Right atrium auricular region (tissue), 2 donors: ENCODE results near the gene RGL1. TPM values are rescaled to one million over a fixed set of nuclear protein-coding genes. Genes with fewer than 3 reads are reported as not detected.
"Not testable (repeated sequence)": the region's sequence is repeated elsewhere in the genome, so short reads cannot be mapped to it uniquely, and the experiment has no call there.

Experiments used
- DNase-seq: peaks from one replicate; pipeline ENCODE4 v3.0.0-alpha.2; 2019; ENCODE audit warnings: low spot score
- H3K27ac ChIP-seq, 2 donors: fragments of 200-600 bp; sonication (generic); 1 replicate in 1 of 2; 2 replicates in 1 of 2; pipeline ENCODE4 v1.5.1; 2016 to 2019
- H3K27me3 ChIP-seq, 2 donors: fragments of 200-600 bp; sonication (generic); one replicate each; pipeline versions ENCODE4 v1.5.1 to v1.6.0; 2017 to 2019
- H3K36me3 ChIP-seq: fragments of 200-600 bp; sonication (generic); one replicate; pipeline ENCODE4 v1.5.1; 2016
- H3K4me1 ChIP-seq, 2 donors: fragments of 200-600 bp; sonication (generic); one replicate each; pipeline versions ENCODE4 v1.5.1 to v1.6.0; 2017 to 2019
- H3K4me3 ChIP-seq, 2 donors: fragments of 200-600 bp; sonication (generic); 1 replicate in 1 of 2; 2 replicates in 1 of 2; pipeline ENCODE4 v1.5.1; 2017 to 2019; ENCODE audit warnings: mild to moderate bottlenecking in 1 of 2, moderate library complexity in 1 of 2
- H3K9me3 ChIP-seq, 2 donors: fragments of 200-600 bp; sonication (generic); one replicate each; pipeline ENCODE4 v1.5.1; 2019
- total RNA-seq, 2 donors: library from RNA; depleted of rRNA; stranded (reverse); fragments of >200 nt; gene quantifications; one replicate each; pipeline ENCODE4 v1.1.0, GENCODE V29; 2016
- TF ChIP-seq, protein P1 (sequence below), 2 donors: fragments of 200-600 bp; sonication (generic); IDR thresholded peaks; one replicate each; pipeline ENCODE4 v1.5.1; 2019; ENCODE audit warnings: antibody characterized with exemption in 2 of 2

Gene RGL1
- total RNA-seq, 2 donors from 2014 or later = 14.9 to 22.7 TPM

DNA sequence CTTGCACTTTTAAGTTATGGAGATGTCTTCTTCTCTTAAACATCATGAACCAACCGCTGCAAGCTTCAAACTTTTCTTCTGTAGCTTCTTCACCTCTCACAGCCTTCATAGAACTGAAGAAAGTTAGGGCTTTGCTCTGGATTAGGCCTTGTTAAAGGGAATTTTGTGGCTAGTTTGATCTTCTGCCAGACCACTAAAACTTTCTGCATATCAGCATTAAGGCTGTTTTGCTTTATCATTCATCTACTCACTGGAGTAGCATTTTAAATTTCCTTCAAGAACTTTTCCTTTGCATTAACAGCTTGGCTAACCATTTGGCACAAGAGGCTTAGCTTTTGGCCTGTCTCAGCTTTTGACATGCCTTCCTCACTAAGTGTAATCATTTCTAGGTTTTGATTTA, 43.0 kb upstream of the RGL1 start:
- H3K4me3 ChIP-seq = no peak overlapping the region
- DNase-seq = no peak
- peaks cover 0 to 4% of the 10 kb centered on the region in 2 donors for H3K9me3 ChIP-seq
- no peaks in the 10 kb centered on the region for H3K4me1 ChIP-seq
- no peaks in the 10 kb centered on the region for H3K27me3 ChIP-seq
- H3K36me3 ChIP-seq = no peaks in the 10 kb centered on the region
- no peak overlapping the region for H3K27ac ChIP-seq
- TF ChIP-seq, protein P1, sequence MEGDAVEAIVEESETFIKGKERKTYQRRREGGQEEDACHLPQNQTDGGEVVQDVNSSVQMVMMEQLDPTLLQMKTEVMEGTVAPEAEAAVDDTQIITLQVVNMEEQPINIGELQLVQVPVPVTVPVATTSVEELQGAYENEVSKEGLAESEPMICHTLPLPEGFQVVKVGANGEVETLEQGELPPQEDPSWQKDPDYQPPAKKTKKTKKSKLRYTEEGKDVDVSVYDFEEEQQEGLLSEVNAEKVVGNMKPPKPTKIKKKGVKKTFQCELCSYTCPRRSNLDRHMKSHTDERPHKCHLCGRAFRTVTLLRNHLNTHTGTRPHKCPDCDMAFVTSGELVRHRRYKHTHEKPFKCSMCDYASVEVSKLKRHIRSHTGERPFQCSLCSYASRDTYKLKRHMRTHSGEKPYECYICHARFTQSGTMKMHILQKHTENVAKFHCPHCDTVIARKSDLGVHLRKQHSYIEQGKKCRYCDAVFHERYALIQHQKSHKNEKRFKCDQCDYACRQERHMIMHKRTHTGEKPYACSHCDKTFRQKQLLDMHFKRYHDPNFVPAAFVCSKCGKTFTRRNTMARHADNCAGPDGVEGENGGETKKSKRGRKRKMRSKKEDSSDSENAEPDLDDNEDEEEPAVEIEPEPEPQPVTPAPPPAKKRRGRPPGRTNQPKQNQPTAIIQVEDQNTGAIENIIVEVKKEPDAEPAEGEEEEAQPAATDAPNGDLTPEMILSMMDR (IDR thresholded peaks at IDR 0.05) = no peak

DNA sequence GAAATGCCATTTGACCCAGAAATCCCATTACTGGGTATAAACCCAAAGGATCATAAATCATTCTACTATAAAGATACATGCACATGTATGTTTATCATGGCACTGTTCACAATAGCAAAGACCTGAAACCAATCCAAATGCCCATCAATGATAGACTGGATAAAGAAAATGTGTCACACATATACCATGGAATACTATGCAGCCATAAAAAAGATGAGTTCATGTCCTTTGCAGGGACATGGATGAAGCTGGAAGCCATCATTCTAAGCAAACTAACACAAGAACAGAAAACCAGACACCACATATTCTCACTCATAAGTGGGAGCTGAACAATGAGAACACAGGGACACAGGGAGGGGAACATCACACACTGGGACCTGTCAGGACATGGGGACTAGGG, 42.1 kb upstream of the RGL1 start:
- H3K27me3 ChIP-seq, H3K9me3 ChIP-seq, H3K27ac ChIP-seq, DNase-seq, H3K4me1 ChIP-seq, H3K36me3 ChIP-seq, H3K4me3 ChIP-seq: not testable (repeated sequence)

DNA sequence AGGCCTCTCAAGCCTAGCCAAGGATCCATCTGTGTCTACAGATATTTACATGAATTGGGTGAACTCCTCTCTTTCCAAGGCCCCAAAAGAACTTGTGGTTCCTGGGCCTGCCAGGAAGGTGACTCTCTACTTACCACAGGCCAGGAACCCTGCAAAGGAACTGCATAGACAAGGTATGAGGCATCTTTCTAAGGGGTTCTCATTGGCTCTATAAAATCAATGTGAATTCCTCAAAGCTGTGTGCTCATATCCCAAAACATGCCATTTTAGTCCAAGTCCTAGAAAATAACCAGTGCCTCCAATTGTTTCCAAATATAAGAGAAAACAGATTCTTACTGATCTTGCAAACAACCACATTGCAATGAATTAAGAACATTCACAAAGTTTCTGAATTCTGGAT, 39.9 kb upstream of the RGL1 start:
- H3K27me3 ChIP-seq = no peaks in the 10 kb centered on the region

DNA sequence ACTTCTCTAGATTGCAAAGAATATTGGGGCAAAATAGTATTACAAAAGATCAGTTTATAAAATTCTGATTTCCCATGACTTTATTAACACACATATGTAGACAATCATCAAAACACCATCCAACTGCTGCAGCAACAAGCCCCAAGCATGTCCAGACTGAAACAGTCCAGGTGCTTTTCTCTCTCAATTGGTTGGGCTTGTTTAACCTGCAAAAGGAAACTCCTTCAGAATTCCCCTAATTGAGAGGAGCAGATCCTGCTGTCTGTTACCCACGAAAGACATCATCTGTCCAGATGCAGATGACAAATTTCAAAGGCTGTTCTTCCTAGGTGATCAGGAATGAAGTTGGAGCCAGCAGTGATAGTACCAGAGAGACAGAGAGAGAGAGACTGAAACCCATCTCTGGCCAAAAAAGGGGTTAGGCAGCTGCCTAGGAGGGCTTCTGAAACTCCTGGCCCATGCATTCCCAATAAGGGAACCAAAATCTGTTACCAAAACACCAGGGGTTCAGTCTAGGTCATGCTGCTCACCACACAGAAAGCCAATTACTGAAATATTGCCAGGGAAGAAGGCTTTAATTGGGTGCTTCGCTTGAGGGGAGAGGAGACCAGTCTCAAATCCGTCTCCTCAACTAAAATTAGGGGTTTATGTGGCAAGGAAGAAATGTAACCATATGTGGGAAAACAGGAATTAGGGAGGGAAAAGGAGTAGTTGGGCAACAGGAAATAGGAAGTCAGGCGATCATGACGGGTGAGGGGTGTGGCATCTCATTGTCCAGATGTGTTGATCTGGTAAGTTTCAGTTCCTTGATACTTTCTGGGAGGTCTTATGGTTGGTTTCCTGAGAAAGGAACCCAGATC, 34.7 kb upstream of the RGL1 start:
- Histone ChIP-seq H3K36me3 (no peaks in the 10 kb centered on the region), H3K4me3 (no peak overlapping the region), H3K4me1 (no peaks in the 10 kb centered on the region), H3K9me3 (peaks cover 0 to 6% of the 10 kb centered on the region in 2 donors), H3K27ac (no peak overlapping the region), H3K27me3 (no peaks in the 10 kb centered on the region)
- TF ChIP-seq, protein P1 (IDR thresholded peaks at IDR 0.05) = no peak
- DNase-seq = no peak

More for the DNA sequence above, 39.9 kb upstream of the RGL1 start:
- TF ChIP-seq, protein P1 (IDR thresholded peaks at IDR 0.05) = no peak
- Histone ChIP-seq H3K9me3 (peaks cover 0 to 5% of the 10 kb centered on the region in 2 donors), H3K4me1 (no peaks in the 10 kb centered on the region), H3K4me3 (no peak overlapping the region), H3K27ac (no peak overlapping the region), H3K36me3 (no peaks in the 10 kb centered on the region)
- DNase-seq = no peak

DNA sequence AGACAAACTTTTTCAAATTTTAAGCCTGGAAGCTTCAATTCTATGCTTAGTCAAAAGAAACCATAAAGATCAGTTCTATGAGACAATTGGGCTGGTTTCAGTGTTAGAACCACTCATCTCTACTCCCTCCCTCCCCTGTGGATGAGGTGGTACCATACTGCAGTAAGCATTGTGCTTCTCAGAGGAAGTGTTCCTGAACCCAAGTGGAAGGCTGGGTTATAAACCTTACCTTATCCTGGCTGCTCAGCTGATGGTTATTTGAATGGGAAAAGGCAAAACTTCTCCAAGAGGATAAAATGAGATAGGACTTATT, 34.1 kb upstream of the RGL1 start:
- Histone ChIP-seq H3K36me3 (no peaks in the 10 kb centered on the region), H3K27me3 (no peaks in the 10 kb centered on the region), H3K4me1 (no peaks in the 10 kb centered on the region), H3K27ac (no peak overlapping the region), H3K9me3 (peaks cover 0 to 6% of the 10 kb centered on the region in 2 donors), H3K4me3 (no peak overlapping the region)
- TF ChIP-seq, protein P1 (IDR thresholded peaks at IDR 0.05) = no peak
- no peak for DNase-seq

DNA sequence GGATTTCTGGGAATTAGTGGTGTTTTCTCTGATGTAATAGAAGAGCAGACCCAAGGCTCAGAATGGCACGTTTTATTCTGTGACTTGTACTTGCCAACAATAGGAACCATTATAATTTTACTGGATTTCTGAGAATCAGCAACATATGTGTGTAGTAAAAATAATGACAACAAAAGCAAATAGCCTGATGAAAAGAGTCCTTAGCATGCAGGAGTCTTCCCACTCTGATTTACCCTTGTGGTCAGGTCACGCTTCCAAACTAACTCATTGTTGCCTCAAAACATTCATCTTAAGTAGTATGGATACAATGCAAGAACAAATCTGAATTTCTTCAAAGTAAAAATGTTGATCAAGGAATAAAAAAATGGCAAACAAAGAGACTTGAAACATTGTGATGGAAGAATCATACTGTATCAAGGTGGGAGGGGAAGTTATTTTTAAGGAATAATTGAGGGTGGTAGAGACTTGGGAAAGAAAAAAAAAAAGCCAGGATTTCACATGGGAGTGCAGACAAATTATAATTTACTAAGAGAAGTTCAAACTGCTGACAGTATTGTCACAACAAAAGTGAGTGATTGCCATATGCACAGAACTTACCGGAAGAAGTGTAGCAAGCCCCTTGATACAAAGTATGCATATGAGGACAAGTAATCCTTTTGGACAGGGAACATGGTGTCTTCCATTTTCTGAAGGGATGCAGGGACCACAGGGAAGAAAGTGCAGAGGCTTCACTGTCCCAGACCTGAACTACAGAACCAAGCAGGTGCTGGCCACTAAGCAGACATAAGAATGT, 31.2 kb upstream of the RGL1 start:
- Histone ChIP-seq H3K9me3 (peaks cover 0 to 6% of the 10 kb centered on the region in 2 donors), H3K27me3 (no peaks in the 10 kb centered on the region)
- no peak for DNase-seq

More for the DNA sequence above, 31.2 kb upstream of the RGL1 start:
- no peak overlapping the region for H3K4me3 ChIP-seq
- no peaks in the 10 kb centered on the region for H3K4me1 ChIP-seq
- H3K27ac ChIP-seq = no peak overlapping the region
- H3K36me3 ChIP-seq = no peaks in the 10 kb centered on the region
- TF ChIP-seq, protein P1 (IDR thresholded peaks at IDR 0.05) = no peak
